ENCODE measurements around the gene RPL7A. TPM values are rescaled to one million over a fixed set of nuclear protein-coding genes. Genes with fewer than 3 reads are reported as not detected.

RPL7A gene
- total RNA-seq, 1 experiment from 2014 or later, result 2,895 TPM

DNA sequence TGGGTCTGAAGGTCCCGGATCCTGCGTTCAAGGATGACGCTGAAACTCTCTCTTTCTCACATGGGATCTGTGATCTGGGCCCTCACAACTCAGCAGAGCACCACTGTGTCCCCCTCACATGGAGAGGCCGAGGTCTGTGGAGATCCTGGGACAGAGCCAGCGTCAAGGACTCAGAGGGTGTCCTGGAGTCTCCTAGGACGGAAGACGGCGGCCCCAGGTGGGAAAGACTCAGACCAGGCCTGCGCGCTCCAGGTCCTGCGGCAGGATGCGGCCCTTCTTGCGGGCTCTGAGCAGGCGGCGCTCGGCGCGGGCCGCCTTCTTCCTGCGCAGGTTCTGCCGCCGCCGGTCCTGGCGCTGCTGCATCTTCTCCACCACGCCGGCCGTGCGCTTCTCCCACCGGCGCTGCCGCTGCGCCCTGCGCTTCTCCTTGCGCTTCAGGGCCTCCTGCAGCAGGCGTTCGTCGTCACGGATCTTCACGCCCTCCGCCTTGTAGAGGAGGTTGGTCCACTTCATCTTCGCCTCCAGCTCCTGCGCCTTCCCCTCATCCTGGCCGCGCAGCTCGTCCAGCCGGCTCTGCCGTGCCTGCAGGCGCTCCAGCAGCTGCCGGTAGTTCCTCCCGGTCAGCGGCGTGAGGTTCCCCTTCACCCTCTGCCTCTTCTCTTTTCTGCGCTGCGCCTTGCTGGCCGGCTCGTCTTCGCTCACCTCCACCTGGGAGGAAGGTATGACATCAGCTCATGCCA, 16.2 kb upstream of the RPL7A start:
- WGBS (ENCODE audit: extremely low coverage, insufficient read length, low lambda C conversion rate), result no CpG with 5 or more reads among the region's 57 CpGs

More for the DNA sequence above, 16.2 kb upstream of the RPL7A start:
- Mint-ChIP-seq H3K9me3 (peaks cover 12 to 16% of the 10 kb centered on the region in 2 experiments), H3K27ac (0 out of 7 replicates have a peak overlapping the region, but pooled peaks of 1 of the 3 experiments have one; percentile 43), H3K36me3 (ENCODE audit: insufficient read depth in 1 of 3, low read depth in 3 of 3) (peaks cover 34 to 59% (median 57%) of the 10 kb centered on the region in 3 experiments), H3K4me3 (no peak overlapping the region), H3K27me3 (ENCODE audit: low read depth) (peaks cover 5% of the 10 kb centered on the region), H3K4me1 (peaks cover 18 to 20% of the 10 kb centered on the region in 2 experiments)
- H4K8ac ChIP-seq (replicated peaks; ENCODE audit: insufficient read length, low read depth, low read length), result no peak overlapping the region
- H3K14ac ChIP-seq (ENCODE audit: insufficient read depth, low read length), result no peak overlapping the region
- peak; percentile 28 for DNase-seq
- no peak overlapping the region for H3K23ac ChIP-seq (ENCODE audit: insufficient read length, low read depth, low read length)
- H3K56ac ChIP-seq (ENCODE audit: insufficient read length, low read depth, low read length), result no peak overlapping the region
- no peak overlapping the region for H3K4me2 ChIP-seq (ENCODE audit: insufficient read depth, insufficient read length, low read length)
- no peak overlapping the region for H3K4ac ChIP-seq (ENCODE audit: low read depth, low read length)
- TF ChIP-seq, protein P1, sequence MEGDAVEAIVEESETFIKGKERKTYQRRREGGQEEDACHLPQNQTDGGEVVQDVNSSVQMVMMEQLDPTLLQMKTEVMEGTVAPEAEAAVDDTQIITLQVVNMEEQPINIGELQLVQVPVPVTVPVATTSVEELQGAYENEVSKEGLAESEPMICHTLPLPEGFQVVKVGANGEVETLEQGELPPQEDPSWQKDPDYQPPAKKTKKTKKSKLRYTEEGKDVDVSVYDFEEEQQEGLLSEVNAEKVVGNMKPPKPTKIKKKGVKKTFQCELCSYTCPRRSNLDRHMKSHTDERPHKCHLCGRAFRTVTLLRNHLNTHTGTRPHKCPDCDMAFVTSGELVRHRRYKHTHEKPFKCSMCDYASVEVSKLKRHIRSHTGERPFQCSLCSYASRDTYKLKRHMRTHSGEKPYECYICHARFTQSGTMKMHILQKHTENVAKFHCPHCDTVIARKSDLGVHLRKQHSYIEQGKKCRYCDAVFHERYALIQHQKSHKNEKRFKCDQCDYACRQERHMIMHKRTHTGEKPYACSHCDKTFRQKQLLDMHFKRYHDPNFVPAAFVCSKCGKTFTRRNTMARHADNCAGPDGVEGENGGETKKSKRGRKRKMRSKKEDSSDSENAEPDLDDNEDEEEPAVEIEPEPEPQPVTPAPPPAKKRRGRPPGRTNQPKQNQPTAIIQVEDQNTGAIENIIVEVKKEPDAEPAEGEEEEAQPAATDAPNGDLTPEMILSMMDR (conservative IDR thresholded peaks at IDR 0.05), result no peak
- H3K4me1 ChIP-seq (ENCODE audit: insufficient read depth, low read length), result no peaks in the 10 kb centered on the region
- no peak overlapping the region for H2BK120ac ChIP-seq (ENCODE audit: low read depth, low read length, poor library complexity, severe bottlenecking)
- no peak overlapping the region for H3K27ac ChIP-seq (ENCODE audit: insufficient read length, low read depth, low read length)
- no peak overlapping the region for H3K18ac ChIP-seq (ENCODE audit: insufficient read length, low read depth, low read length)
- no peak overlapping the region for H2BK12ac ChIP-seq (ENCODE audit: insufficient read length, low read depth, low read length)
- H3K27me3 ChIP-seq (ENCODE audit: insufficient read depth, low read length), result no peaks in the 10 kb centered on the region
- H2BK20ac ChIP-seq (ENCODE audit: low read depth, low read length, poor library complexity, severe bottlenecking), result no peak overlapping the region
- no peak overlapping the region for H4K91ac ChIP-seq (ENCODE audit: insufficient read length, low read depth, low read length)
- no peak overlapping the region for H2AFZ ChIP-seq (ENCODE audit: low read length)
- H3K79me2 ChIP-seq (ENCODE audit: insufficient read depth, low read length), result peaks cover 3% of the 10 kb centered on the region; the same call in 1 of the 2 replicates
- peaks cover 3% of the 10 kb centered on the region for H3K23me2 ChIP-seq (ENCODE audit: insufficient read length, low read depth, low read length, poor library complexity, severe bottlenecking)
- H2BK5ac ChIP-seq (ENCODE audit: insufficient read length, low read length), result no peak overlapping the region
- no peaks in the 10 kb centered on the region for H3K79me1 ChIP-seq (ENCODE audit: insufficient read depth, low read depth, low read length, poor library complexity, severe bottlenecking)
- no peaks in the 10 kb centered on the region for H4K20me1 ChIP-seq (ENCODE audit: control insufficient read depth, insufficient read depth, insufficient read length)
- no peak overlapping the region for H3T11ph ChIP-seq (ENCODE audit: low read length)
- no peaks in the 10 kb centered on the region for H3K9me3 ChIP-seq (ENCODE audit: control insufficient read depth, low read depth, low read length)
- no peak overlapping the region for H3K9ac ChIP-seq (ENCODE audit: extremely low read depth, insufficient read length, low read length)
- no peak overlapping the region for H2BK15ac ChIP-seq (ENCODE audit: low read depth, low read length)
- H2AK5ac ChIP-seq (ENCODE audit: insufficient read length, low read length), result no peak overlapping the region
- no peak overlapping the region for H4K5ac ChIP-seq (ENCODE audit: insufficient read length, low read depth, low read length)
